ENCODE data around the gene TTBK2. TPM values are rescaled to one million over a fixed set of nuclear protein-coding genes. Genes with fewer than 3 reads are reported as not detected.

Gene TTBK2
- total RNA-seq, 1 experiment from 2014 or later, result 10.6 TPM

DNA sequence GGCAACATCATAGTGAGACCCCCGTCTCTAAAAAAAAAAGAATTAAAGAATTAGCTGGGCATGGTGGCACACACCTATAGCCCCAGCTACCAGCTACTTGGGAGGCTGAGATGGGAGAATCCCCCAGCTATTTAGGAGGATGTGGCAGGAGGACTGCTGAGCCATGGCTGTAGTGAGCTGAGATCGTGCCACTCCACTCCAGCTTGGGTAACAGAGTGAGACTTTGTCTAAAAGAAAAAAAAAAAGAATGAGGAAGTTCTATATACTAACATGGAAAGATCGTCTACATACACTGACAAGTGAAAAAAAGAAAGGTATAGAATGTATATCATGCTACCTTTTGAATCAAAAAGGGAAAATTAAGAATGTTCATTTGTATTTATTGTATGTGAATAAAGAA is 99.8 kb downstream of the TTBK2 start:
- Histone ChIP-seq H2AK5ac (ENCODE audit: insufficient read length, low read length) (no peak overlapping the region), H3K27me3 (ENCODE audit: insufficient read depth, low read length) (no peaks in the 10 kb centered on the region), H3K4me1 (ENCODE audit: insufficient read depth, low read length) (no peaks in the 10 kb centered on the region; the same call in 1 of the 2 replicates), H3K23me2 (ENCODE audit: insufficient read length, low read depth, low read length, poor library complexity, severe bottlenecking) (no peaks in the 10 kb centered on the region), H3K27ac (ENCODE audit: insufficient read length, low read depth, low read length) (no peak overlapping the region), H4K20me1 (ENCODE audit: control insufficient read depth, insufficient read depth, insufficient read length) (no peaks in the 10 kb centered on the region), H3K23ac (ENCODE audit: insufficient read length, low read depth, low read length) (no peak overlapping the region), H2BK15ac (ENCODE audit: low read depth, low read length) (no peak overlapping the region), H2BK120ac (ENCODE audit: low read depth, low read length, poor library complexity, severe bottlenecking) (no peak overlapping the region), H2BK12ac (ENCODE audit: insufficient read length, low read depth, low read length) (no peak overlapping the region), H3K79me2 (ENCODE audit: insufficient read depth, low read length) (no peaks in the 10 kb centered on the region), H3K56ac (ENCODE audit: insufficient read length, low read depth, low read length) (no peak overlapping the region), H3K18ac (ENCODE audit: insufficient read length, low read depth, low read length) (no peak overlapping the region), H3K4ac (ENCODE audit: low read depth, low read length) (no peak overlapping the region), H3K4me2 (ENCODE audit: insufficient read depth, insufficient read length, low read length) (no peak overlapping the region), H2BK5ac (ENCODE audit: insufficient read length, low read length) (no peak overlapping the region), H4K91ac (ENCODE audit: insufficient read length, low read depth, low read length) (no peak overlapping the region), H3K9ac (ENCODE audit: extremely low read depth, insufficient read length, low read length) (no peak overlapping the region), H2BK20ac (ENCODE audit: low read depth, low read length, poor library complexity, severe bottlenecking) (no peak overlapping the region), H3K79me1 (ENCODE audit: insufficient read depth, low read depth, low read length, poor library complexity, severe bottlenecking) (no peaks in the 10 kb centered on the region), H4K8ac (replicated peaks; ENCODE audit: insufficient read length, low read depth, low read length) (no peak overlapping the region), H3K14ac (ENCODE audit: insufficient read depth, low read length) (no peak overlapping the region), H2AFZ (ENCODE audit: low read length) (no peak overlapping the region), H4K5ac (ENCODE audit: insufficient read length, low read depth, low read length) (no peak overlapping the region), H3T11ph (ENCODE audit: low read length) (no peak overlapping the region), H3K9me3 (ENCODE audit: control insufficient read depth, low read depth, low read length) (no peaks in the 10 kb centered on the region)
- no peak overlapping the region for H3K27ac Mint-ChIP-seq
- no peaks in the 10 kb centered on the region; the same call in 1 of the 2 replicates for H3K27me3 Mint-ChIP-seq (ENCODE audit: low read depth)
- DNase-seq, result no peak
- WGBS (ENCODE audit: extremely low coverage, insufficient read length, low lambda C conversion rate), result no CpG with 5 or more reads among the region's 3 CpGs
- no peak overlapping the region for H3K4me3 Mint-ChIP-seq
- no peak for TF ChIP-seq CTCF (conservative IDR thresholded peaks at IDR 0.05)
- H3K4me1 Mint-ChIP-seq, result peaks cover 2% of the 10 kb centered on the region in 2 experiments; a peak in 1 of 4 replicates
- H3K36me3 Mint-ChIP-seq (ENCODE audit: insufficient read depth in 1 of 3, low read depth in 3 of 3), result no peaks in the 10 kb centered on the region
- no peaks in the 10 kb centered on the region for H3K9me3 Mint-ChIP-seq

Data from H9 (cell line).